H1 (cell line): ENCODE data around the gene AKAP9. TPM values are rescaled to one million over a fixed set of nuclear protein-coding genes. Genes with fewer than 3 reads are reported as not detected.

Experiments
- CHD1 ChIP-seq: IDR thresholded peaks from 2 replicates; pipeline ENCODE4 v1.6.1; 2012; ENCODE audit warnings: low read depth, low read length, improper control_type of control experiment
- KDM5A ChIP-seq: fragments of 200-600 bp; IDR thresholded peaks from 2 replicates; pipeline ENCODE4 v1.7.1; 2012; ENCODE audit warnings: mild to moderate bottlenecking, low read length, inconsistent platforms, mixed read lengths
- NANOG ChIP-seq: IDR thresholded peaks from 2 replicates; pipeline ENCODE4 v1.6.1; 2011; ENCODE audit warnings: low read length, low read depth, mild to moderate bottlenecking, inconsistent platforms; ENCODE audit not compliant: insufficient read depth, poor library complexity, severe bottlenecking
- POLR2A ChIP-seq, 2 experiments: IDR thresholded peaks; 1 replicate in 1 of 2; 2 replicates in 1 of 2; pipeline ENCODE4 v1.6.1; 2011; ENCODE audit warnings: low read depth in 2 of 2, low read length in 2 of 2, mild to moderate bottlenecking in 2 of 2; ENCODE audit errors: control extremely low read depth in 1 of 2
- YY1 ChIP-seq: IDR thresholded peaks from 2 replicates; pipeline ENCODE4 v1.6.1; 2011; ENCODE audit warnings: low read depth, mild to moderate bottlenecking, low read length
- polyA plus RNA-seq, 7 experiments: library from polyadenylated mRNA; depleted of rRNA in 3 of 7; stranded (reverse) in 5 of 7; unstranded in 2 of 7; fragments of >200 nt in 5 of 7; fragments of 200-250 nt in 2 of 7; gene quantifications; 1 replicate in 5 of 7; 2 replicates in 1 of 7; 4 replicates in 1 of 7; pipeline versions ENCODE4 v1.2.1 to v1.2.3, GENCODE V29; 2011 to 2013; ENCODE audit warnings: missing spikeins in 2 of 7, mixed read lengths in 2 of 7
- total RNA-seq: library from RNA; stranded (reverse); fragmentation: NEBNext Ultra II Directional; extraction: Animal tissue kit (Norgen Biotek cat#: 25700); gene quantifications from 2 replicates; pipeline ENCODE4 v1.2.1, GENCODE V29; 2021

AKAP9 gene
- total and polyA plus RNA-seq, 2 of the 8 experiments (the other 6 are each of a cell fraction or from before 2014, with no cell fraction given) = 6.2 to 26.3 TPM

- TF ChIP-seq NANOG (no peak), CHD1 (no peak), POLR2A (IDR thresholded peaks at IDR 0.05; ENCODE audit: control extremely low read depth in 1 of 2, low read depth in 2 of 2, low read length in 2 of 2) (no peak), KDM5A (no peak), YY1 (no peak)
These were observed 147.6 kb downstream of the AKAP9 start (continued) for GRCh38 chr7:92088266-92088665.
